Measurements from ENCODE around the gene UBAC1.

Gene UBAC1

DNA sequence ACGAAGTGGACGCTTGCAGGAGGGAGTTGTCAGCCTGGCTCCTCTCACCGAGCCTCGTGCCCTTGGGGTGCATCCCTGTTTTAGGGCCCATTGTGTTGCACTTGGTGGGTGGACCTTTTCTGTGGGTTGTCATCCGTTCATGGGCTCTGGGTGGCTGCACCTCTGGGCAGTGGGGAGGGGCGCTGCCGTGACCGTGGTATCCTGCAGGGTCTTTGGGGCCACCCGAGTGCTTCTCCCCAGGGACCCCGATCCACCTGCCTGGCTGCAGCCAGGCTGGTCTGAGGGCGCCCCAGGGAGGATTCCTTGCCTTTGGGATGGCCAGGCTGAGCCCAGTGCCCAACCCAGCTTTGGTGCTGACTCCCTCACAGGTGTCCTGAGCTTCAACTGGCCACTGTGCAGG, 41.0 kb upstream of the UBAC1 start:
- no peak for DNase-seq (ENCODE audit: low read depth)
- H3K4me3 ChIP-seq (ENCODE audit: low read depth, low read length) = no peak overlapping the region
- no peak for TF ChIP-seq CTCF (IDR thresholded peaks at IDR 0.05; ENCODE audit: control insufficient read depth, extremely low read depth, insufficient read depth)

DNA sequence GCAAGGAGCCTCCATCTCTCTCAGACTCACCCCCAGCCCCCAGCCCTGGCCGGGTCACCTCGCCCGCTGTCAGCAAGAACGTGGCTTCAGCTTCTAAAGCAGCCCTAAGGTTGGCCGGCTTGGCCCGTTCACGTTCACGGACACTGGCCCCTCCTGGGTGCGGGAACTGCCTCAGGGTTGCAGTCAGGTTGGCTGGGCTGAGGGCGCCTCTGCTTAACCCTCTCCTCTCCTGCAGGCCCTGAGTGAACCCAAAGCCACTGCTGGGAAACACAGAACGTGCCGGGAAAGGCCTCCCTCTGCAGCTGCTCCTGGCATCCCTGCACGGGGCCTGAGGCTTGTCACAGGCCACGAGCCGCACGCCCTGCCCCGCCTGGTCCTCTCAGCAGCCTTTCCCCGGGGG, 40.1 kb upstream of the UBAC1 start:
- no peak overlapping the region for H3K4me3 ChIP-seq (ENCODE audit: low read depth, low read length)
- no peak for DNase-seq (ENCODE audit: low read depth)
- no peak for TF ChIP-seq CTCF (IDR thresholded peaks at IDR 0.05; ENCODE audit: control insufficient read depth, extremely low read depth, insufficient read depth)

- no peak for DNase-seq (ENCODE audit: low read depth)
- no peak overlapping the region for H3K4me3 ChIP-seq (ENCODE audit: low read depth, low read length)
- no peak for TF ChIP-seq CTCF (IDR thresholded peaks at IDR 0.05; ENCODE audit: control insufficient read depth, extremely low read depth, insufficient read depth)
Observed at GRCh38 chr9:135998410-135999071, 37.4 kb upstream of the UBAC1 start.

DNA sequence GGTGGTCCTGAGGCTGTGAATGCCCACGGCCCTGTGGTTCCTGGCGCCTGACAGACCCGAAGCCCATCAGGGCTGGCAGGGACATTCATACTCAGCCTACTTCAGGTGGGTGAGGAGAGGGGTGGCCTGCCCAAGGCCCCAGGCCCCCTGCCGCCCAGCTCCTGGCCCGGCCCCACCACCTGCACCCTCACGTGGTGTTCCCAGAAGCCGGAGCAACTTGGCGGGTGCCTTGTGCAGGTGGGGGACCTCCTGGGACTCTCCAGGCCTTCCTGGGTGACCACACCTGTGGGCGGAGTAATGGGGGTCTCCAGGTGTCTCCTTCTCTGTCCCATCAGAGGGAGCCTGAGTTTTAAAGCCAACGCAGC, 36.8 kb upstream of the UBAC1 start:
- DNase-seq (ENCODE audit: low read depth) = no peak
- no peak for TF ChIP-seq CTCF (IDR thresholded peaks at IDR 0.05; ENCODE audit: control insufficient read depth, extremely low read depth, insufficient read depth)
- no peak overlapping the region for H3K4me3 ChIP-seq (ENCODE audit: low read depth, low read length)

- no peak for TF ChIP-seq CTCF (IDR thresholded peaks at IDR 0.05; ENCODE audit: control insufficient read depth, extremely low read depth, insufficient read depth)
- no peak for DNase-seq (ENCODE audit: low read depth)
- no peak overlapping the region for H3K4me3 ChIP-seq (ENCODE audit: low read depth, low read length)
Observed at GRCh38 chr9:135997090-135998015, 36.2 kb upstream of the UBAC1 start.

DNA sequence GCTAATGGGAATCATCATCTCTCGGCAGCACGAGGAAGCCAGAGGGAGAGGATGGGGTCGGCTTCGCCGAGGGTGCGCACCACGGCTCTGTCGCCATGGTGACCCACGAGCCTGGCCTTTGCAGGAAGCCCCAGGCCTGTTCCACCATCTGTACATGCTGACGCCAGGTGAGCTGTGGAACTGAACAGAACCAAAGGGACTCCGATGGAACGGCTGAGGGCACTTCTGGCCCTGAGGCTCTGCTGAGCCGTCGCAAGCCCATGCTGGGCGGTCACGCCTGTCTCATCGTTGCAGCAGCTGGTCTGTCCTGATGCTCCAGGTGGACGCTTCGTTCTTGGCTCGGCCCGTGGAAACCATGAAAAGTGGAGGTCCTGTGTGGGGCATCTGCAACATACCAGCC, 34.6 kb upstream of the UBAC1 start:
- DNase-seq (ENCODE audit: low read depth) = no peak
- TF ChIP-seq CTCF (IDR thresholded peaks at IDR 0.05; ENCODE audit: control insufficient read depth, extremely low read depth, insufficient read depth) = no peak
- H3K4me3 ChIP-seq (ENCODE audit: low read depth, low read length) = no peak overlapping the region

All from LNCaP clone FGC (cell line).